IMR-90 (cell line): ENCODE data around the gene MEF2A. TPM values are rescaled to one million over a fixed set of nuclear protein-coding genes. Genes with fewer than 3 reads are reported as not detected.

Experiments
- ATAC-seq: fragments of 200-7000 bp; cut with Tn5 transposase; 2 replicates; pipeline ENCODE4 v1.9.1; 2020; ENCODE audit warnings: low read depth, mild to moderate bottlenecking, moderate library complexity
- BruUV-seq: library from RNA; stranded (reverse); fragments of 400-500 nt; replicated peaks from 2 replicates; lab custom pipeline; 2021; lab: Mats Ljungman, UMichigan
- CTCF ChIA-PET: fragments of 300-600 bp; formaldehyde crosslinking; extraction: SDS; loops from one replicate; lab custom pipeline; 2021; ENCODE audit warnings: antibody characterized with exemption; lab: Yijun Ruan, JAX
- POLR2A ChIA-PET: fragments of 300-600 bp; sonication (Branson Sonifier 250); formaldehyde crosslinking; loops from one replicate; lab custom pipeline; 2022; ENCODE audit warnings: antibody characterized with exemption; ENCODE audit not compliant: unreplicated experiment; lab: Charles Lee
- DNase-seq: peaks from one replicate; pipeline ENCODE4 v3.0.0; 2013
- H2AFZ ChIP-seq: replicated peaks from 2 replicates; pipeline ENCODE3; 2013; ENCODE audit warnings: low read length, mild to moderate bottlenecking; ENCODE audit not compliant: poor library complexity
- H2AK5ac ChIP-seq: 2 replicates; pipeline ENCODE4 v1.6.1; 2013; ENCODE audit warnings: low read depth, low read length, inconsistent platforms
- H2AK9ac ChIP-seq: replicated peaks from 2 replicates; pipeline ENCODE3; 2013; ENCODE audit warnings: mild to moderate bottlenecking, low read depth, low read length, moderate library complexity; ENCODE audit not compliant: poor library complexity
- H2BK120ac ChIP-seq: 2 replicates; pipeline ENCODE4 v1.6.1; 2013; ENCODE audit warnings: low read depth, low read length, inconsistent platforms
- H2BK15ac ChIP-seq: 3 replicates; pipeline ENCODE4 v1.6.1; 2013; ENCODE audit warnings: low read depth, low read length, inconsistent platforms
- H2BK20ac ChIP-seq: 2 replicates; pipeline ENCODE4 v1.6.1; 2013; ENCODE audit warnings: low read depth, mild to moderate bottlenecking, inconsistent platforms, low read length, moderate library complexity
- H2BK5ac ChIP-seq: 2 replicates; pipeline ENCODE4 v1.6.1; 2013; ENCODE audit warnings: mild to moderate bottlenecking, low read depth, low read length, inconsistent platforms; ENCODE audit not compliant: poor library complexity, severe bottlenecking
- H3K14ac ChIP-seq: replicated peaks from 2 replicates; pipeline ENCODE4 v1.6.1; 2013; ENCODE audit warnings: low read depth, low read length, inconsistent platforms
- H3K18ac ChIP-seq: 2 replicates; pipeline ENCODE4 v1.6.1; 2013; ENCODE audit warnings: low read depth, low read length, control low read depth
- H3K23ac ChIP-seq: 2 replicates; pipeline ENCODE4 v1.6.1; 2013; ENCODE audit warnings: low read depth, low read length, inconsistent platforms
- H3K27ac ChIP-seq: 2 replicates; pipeline ENCODE4 v1.5.1; 2013; ENCODE audit warnings: mild to moderate bottlenecking, control low read depth, low read length; ENCODE audit not compliant: insufficient read depth
- H3K27me3 ChIP-seq: 2 replicates; pipeline ENCODE4 v1.6.1; 2013; ENCODE audit warnings: low read length; ENCODE audit not compliant: control insufficient read depth, insufficient read depth
- H3K36me3 ChIP-seq: 2 replicates; pipeline ENCODE4 v1.6.1; 2013; ENCODE audit warnings: low read length, mixed read lengths; ENCODE audit not compliant: control insufficient read depth, insufficient read depth
- H3K4ac ChIP-seq: 2 replicates; pipeline ENCODE4 v1.6.1; 2013; ENCODE audit warnings: low read depth, low read length, inconsistent platforms
- H3K4me1 ChIP-seq: 2 replicates; pipeline ENCODE4 v1.6.1; 2013; ENCODE audit warnings: low read length, mixed read lengths; ENCODE audit not compliant: control insufficient read depth, insufficient read depth
- H3K4me2 ChIP-seq: 2 replicates; pipeline ENCODE4 v1.6.1; 2013; ENCODE audit warnings: low read depth, mild to moderate bottlenecking, control low read depth, low read length, moderate library complexity
- H3K4me3 ChIP-seq: 2 replicates; pipeline ENCODE4 v1.5.1; 2013; ENCODE audit warnings: low read depth, mild to moderate bottlenecking, control low read depth, low read length, moderate library complexity; ENCODE audit not compliant: insufficient read depth
- H3K56ac ChIP-seq: 2 replicates; pipeline ENCODE4 v1.6.1; 2013; ENCODE audit warnings: low read length, inconsistent platforms; ENCODE audit not compliant: insufficient read depth; ENCODE audit errors: extremely low read depth
- H3K79me1 ChIP-seq, 2 experiments: 2 replicates each; pipeline ENCODE4 v1.6.1; 2013; ENCODE audit warnings: low read length in 2 of 2, inconsistent platforms in 1 of 2, low read depth in 1 of 2
- H3K9ac ChIP-seq: 2 replicates; pipeline ENCODE4 v1.6.1; 2013; ENCODE audit warnings: low read depth, low read length, control low read depth
- H3K9me1 ChIP-seq: 2 replicates; pipeline ENCODE4 v1.6.1; 2013; ENCODE audit warnings: low read length, inconsistent platforms; ENCODE audit not compliant: insufficient read depth
- H3K9me3 ChIP-seq: 2 replicates; pipeline ENCODE4 v1.6.1; 2013; ENCODE audit warnings: low read length; ENCODE audit not compliant: control insufficient read depth, insufficient read depth
- H4K20me1 ChIP-seq: 2 replicates; pipeline ENCODE4 v1.6.1; 2013; ENCODE audit warnings: low read length, inconsistent platforms; ENCODE audit not compliant: insufficient read depth
- H4K5ac ChIP-seq: 2 replicates; pipeline ENCODE4 v1.6.1; 2013; ENCODE audit warnings: mild to moderate bottlenecking, low read depth, low read length, control low read depth
- H4K8ac ChIP-seq, 2 experiments: 2 replicates each; pipeline ENCODE4 v1.6.1; 2013; ENCODE audit warnings: low read depth in 2 of 2, low read length in 2 of 2, control low read depth in 1 of 2, inconsistent platforms in 1 of 2
- H4K91ac ChIP-seq: 2 replicates; pipeline ENCODE4 v1.6.1; 2013; ENCODE audit warnings: low read depth, low read length, inconsistent platforms; ENCODE audit not compliant: insufficient read depth
- CEBPB ChIP-seq: IDR thresholded peaks from 2 replicates; pipeline ENCODE4 v1.6.1; 2012; ENCODE audit warnings: low read depth, low read length, improper control_type of control experiment
- MAFK ChIP-seq: IDR thresholded peaks from 2 replicates; pipeline ENCODE4 v1.6.1; 2012; ENCODE audit warnings: low read depth, low read length, improper control_type of control experiment
- WGBS, 2 experiments: methylation state at CpG; one replicate each; pipeline versions ENCODE4 v1.1.5 to v1.1.7; 2013; ENCODE audit warnings: missing lambda C conversion rate in 2 of 2; ENCODE audit not compliant: insufficient read length in 1 of 2; ENCODE audit errors: extremely low coverage in 2 of 2; 5-methylcytosine and 5-hydroxymethylcytosine counted together
- dilution Hi-C: fragments of 300-500 bp; cut with HindIII; formaldehyde crosslinking; loops from one replicate; pipeline ENCODE4 v1.14.3; 2018; ENCODE audit warnings: low sequenced_read_pairs; ENCODE audit not compliant: unreplicated experiment
- in situ Hi-C: fragments of 300-500 bp; cut with MboI; formaldehyde crosslinking; loops from 3 replicates; pipeline ENCODE4 v1.14.3; 2019; ENCODE audit warnings: low sequenced_read_pairs, inconsistent platforms, mixed read lengths
- intact Hi-C: fragments of 100-400 bp; cut with micrococcal nuclease; formaldehyde crosslinking; loops from 2 replicates; pipeline ENCODE4 v1.10.0; 2022
- polyA plus RNA-seq, 3 experiments: library from polyadenylated mRNA; depleted of rRNA; stranded (reverse); fragments of >200 nt; gene quantifications; 2 replicates each; pipeline ENCODE4 v1.2.3, GENCODE V29; 2012; ENCODE audit warnings: low replicate concordance in 1 of 3
- total RNA-seq: library from RNA; depleted of rRNA; stranded (reverse); fragments of >200 nt; gene quantifications from 2 replicates; pipeline ENCODE4 v1.2.3, GENCODE V29; 2012

The MEF2A gene
- total and polyA plus RNA-seq, 2 of the 4 experiments (the other 2 are of a cell fraction) = 16.1 to 16.7 TPM

GRCh38 chr15:99671926-99672635 lies 106.3 kb downstream of the MEF2A start:
- Histone ChIP-seq H4K5ac (no peak overlapping the region), H4K8ac (no peak overlapping the region), H3K23ac (no peak overlapping the region), H3K4me3 (no peak overlapping the region), H3K4me2 (no peak overlapping the region), H3K36me3 (peaks cover 10% of the 10 kb centered on the region), H3K79me1 (peaks cover 2 to 10% of the 10 kb centered on the region in 2 experiments; a peak in 2 of 4 replicates), H3K18ac (no peak overlapping the region), H3K9me3 (no peaks in the 10 kb centered on the region), H2AK5ac (no peak overlapping the region), H3K4me1 (no peaks in the 10 kb centered on the region), H2BK20ac (no peak overlapping the region), H2BK5ac (no peak overlapping the region), H2AFZ (no peak overlapping the region), H3K27ac (no peak overlapping the region), H2BK120ac (no peak overlapping the region), H2AK9ac (no peak overlapping the region), H3K27me3 (no peaks in the 10 kb centered on the region), H4K20me1 (no peaks in the 10 kb centered on the region; the same call in 1 of the 2 replicates), H4K91ac (no peak overlapping the region), H3K9me1 (peaks cover 3% of the 10 kb centered on the region; the same call in 1 of the 2 replicates), H3K14ac (no peak overlapping the region), H3K9ac (no peak overlapping the region), H2BK15ac (no peak overlapping the region), H3K4ac (no peak overlapping the region), H3K56ac (no peak overlapping the region)
- WGBS, 2 experiments = no CpG with 5 or more reads among the region's 2 CpGs
- ChIA-PET CTCF (no interaction called here), POLR2A (no interaction called here)
- ATAC-seq = no peak
- intact Hi-C loops = no loop called here
- DNase-seq = no peak
- no TSS peak for BruUV-seq
- TF ChIP-seq MAFK (no peak), CEBPB (peak; percentile 42)
- in situ Hi-C loops = no loop called here
- dilution Hi-C loops = no loop called here
